ENCODE data around the gene SMTNL1.
A peak's percentile ranks its signal among the peaks of the same experiment; 100 is the strongest.

SMTNL1 gene, protein sequence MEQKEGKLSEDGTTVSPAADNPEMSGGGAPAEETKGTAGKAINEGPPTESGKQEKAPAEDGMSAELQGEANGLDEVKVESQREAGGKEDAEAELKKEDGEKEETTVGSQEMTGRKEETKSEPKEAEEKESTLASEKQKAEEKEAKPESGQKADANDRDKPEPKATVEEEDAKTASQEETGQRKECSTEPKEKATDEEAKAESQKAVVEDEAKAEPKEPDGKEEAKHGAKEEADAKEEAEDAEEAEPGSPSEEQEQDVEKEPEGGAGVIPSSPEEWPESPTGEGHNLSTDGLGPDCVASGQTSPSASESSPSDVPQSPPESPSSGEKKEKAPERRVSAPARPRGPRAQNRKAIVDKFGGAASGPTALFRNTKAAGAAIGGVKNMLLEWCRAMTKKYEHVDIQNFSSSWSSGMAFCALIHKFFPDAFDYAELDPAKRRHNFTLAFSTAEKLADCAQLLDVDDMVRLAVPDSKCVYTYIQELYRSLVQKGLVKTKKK

DNA sequence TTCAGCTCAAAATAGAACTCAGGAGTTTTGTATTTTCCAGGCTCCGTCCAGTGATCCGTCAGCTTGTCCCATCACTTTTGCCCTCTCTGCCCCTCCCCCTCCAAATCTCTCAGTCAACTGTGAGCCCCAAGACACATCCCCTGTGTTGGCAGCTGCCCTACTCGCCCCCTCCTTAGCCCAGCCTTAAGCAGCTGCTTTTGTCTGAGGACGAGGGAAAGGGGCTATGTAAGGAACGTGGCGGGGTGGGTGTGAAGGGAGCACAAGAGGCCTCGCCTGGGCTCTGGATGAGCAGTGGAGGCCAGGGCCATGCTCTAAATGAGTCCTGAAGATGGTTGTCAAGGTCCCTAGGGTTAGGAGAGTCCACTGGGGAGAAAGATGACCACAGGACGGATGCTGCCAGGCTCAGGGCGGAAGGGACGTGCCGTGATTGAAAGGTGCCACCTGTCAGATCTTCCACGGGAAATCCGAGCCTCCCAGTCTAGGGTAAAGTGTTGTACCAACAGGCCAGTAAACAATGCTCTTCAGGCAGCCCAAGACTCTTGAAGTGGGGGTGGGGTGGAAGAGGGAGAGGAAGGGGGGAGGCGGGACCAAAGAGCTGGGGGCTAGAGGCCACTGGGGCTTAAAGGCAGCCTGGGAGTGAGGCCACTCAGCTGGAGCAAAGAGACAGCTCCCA is at the start of gene SMTNL1:
SMTNL1 (plus strand) TSS at position 649 of the 673 bp plus-strand sequence. CDS start 5,048 bp downstream, outside the sequence.
- no peak for DNase-seq (ENCODE audit: low read depth)

- no peak for DNase-seq (ENCODE audit: low read depth)
These were observed 49.3 kb upstream of the SMTNL1 start for GRCh38 chr11:57487920-57488659.

GRCh38 chr11:57490456-57491248 is 46.7 kb upstream of the SMTNL1 start:
- peak; percentile 36 for DNase-seq (ENCODE audit: low read depth)

DNA sequence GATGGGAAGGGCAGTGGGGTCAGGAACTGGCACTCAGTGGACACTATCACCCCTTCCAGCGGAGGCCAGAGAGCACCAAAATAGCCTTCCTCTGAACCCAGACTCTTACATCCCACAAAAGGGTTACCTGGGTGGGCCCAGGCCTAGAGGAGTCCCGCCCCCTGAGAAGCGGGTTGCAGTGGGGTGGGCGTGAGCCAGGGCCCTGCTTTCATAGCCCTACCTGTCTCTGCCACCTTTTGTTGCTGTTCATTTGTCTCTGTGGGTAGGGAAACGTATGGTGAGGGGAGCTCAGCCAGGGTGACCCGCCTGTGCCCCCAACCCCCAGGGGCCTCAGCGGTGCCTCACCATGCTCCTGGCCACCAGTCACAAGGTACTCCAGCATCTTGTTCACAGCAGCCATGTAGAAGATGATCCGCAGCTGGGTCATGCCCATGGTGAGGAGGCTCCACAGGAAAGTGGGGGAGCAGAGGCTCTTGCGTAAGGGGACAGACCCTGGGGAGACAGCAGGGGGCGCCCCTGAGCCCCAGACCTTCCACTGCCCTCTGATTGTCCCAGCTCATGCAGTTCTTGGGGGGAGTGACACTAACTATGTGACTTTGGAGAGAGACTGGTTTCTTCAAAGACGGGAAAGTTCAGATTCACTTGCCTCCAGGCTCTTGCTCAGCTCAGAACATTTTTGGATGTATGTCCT is 45.9 kb upstream of the SMTNL1 start:
- peak; percentile 26 for DNase-seq (ENCODE audit: low read depth)

DNA sequence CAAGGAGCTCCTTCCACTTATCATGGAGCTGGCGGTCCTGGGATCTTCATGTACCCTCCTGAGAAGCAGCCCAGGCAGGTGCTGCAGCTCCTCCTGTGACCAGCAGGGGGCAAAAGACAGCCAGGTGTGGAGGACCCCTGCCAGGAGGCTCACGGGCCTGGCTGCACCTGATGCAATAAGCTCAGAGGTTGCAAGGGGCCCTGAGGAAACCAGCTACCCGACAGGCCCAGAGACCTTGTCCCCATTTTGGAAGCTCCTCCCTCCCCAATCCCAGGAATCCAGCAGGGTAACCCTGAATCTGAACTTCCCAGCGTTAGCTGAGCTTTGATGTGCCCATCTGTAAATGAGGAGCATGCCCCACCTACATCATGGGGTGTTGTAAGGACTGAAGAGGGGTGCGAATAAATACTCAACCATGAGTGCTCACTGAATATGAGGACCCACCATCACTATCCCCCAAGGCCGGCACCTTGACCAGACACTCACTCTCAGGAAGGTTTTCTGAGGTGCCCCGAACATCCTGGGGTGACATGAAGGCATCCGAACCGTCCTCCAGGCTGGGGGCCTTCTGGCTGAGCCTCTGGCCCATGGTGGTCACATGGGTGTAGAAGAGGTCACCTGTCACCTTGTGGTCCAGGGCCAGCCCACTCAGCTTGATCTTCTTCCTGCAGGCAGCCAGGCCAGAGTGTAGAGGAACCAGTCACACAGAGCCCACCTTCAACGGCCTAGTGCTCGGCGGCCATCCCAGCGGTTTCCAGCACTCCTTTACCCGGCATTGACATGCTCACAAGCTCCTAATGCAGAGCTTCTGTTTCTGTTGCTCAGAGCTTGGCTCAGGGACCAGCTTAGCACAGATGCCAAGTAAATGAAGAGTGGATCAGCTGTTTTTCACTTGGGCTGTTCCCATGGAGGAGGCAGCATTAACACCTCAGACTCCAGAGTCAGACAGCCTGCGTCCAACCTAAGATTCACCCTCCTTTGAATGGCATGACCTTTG is 43.6 kb upstream of the SMTNL1 start:
- peak; percentile 29 for DNase-seq (ENCODE audit: low read depth)

DNA sequence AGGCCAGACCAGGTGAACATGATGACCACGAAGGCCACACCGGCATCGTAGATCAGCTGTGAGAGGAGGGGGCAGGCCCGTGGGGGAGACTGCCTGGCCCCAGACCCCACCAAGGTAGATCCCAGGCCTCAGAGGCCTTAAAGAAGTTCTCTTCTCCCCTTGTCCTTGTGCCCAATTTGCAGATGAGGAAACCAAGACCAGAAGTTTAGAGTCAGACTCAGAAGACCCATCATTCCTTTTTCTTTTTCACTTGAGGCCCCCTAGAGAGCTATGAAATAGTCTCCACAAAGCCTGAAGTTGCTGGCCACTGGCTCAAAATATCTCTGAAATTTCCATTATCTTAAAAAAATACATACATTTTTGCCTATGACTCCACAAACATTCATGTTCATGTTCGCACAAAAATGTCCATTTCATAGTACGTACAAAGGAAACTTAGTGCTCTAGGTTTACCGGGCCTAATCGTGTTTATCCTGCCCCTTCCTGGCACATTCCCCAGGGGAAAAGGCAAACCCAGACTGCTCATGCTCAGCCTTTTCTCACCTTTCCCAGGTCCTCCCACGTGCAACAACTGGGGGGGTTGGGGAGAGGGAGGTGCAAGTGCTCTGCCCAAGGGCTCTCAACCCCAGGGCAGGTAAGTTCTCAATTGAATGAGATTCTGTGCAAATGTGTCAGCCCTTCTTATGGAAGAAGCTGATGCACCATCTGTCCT is 41.1 kb upstream of the SMTNL1 start:
- no peak for DNase-seq (ENCODE audit: low read depth)

DNA sequence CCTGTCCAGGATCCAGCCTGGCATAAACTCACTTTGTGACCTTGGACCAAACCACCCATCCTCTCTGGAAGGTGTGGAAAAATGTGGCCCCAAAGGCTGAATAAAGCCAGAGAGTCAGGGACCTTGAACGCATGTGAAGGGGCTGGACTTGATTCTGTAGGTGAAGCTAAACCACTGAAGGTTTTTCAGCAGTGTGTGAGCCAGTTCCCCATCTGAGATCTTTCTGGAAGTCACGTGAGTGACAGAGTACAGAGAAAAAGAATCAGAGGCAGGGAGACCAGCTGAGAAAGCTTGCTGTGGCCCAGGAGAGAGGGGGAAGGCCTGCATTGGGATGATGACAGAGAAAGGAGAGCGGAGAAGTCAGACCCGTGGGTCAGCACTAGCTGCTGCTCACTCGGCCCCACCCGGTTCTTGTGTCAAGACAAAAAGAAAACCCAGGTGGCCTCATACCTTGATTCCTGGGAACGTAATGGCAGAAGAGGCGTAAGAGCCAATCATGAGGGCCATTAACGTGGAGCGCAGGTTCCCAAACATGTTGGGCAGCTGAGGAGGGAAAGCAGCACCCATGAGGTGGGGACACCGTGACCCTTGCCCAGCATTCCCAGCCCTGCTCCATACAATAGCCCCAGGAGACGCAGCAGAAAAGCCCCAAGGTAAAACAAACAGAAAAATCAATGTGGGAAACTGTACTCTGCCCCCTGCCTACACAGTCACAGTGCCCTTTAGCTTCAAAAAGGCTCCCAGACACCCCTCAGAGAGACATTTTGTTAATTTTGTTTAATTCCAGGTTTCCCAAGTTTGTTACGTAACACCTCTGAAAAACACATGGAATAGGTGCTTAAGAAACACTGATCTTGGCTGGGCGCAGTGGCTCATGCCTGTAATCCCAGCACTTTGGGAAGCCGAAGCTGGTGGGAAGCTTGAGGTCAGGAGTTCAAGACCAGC is 39.8 kb upstream of the SMTNL1 start:
- DNase-seq (ENCODE audit: low read depth) = no peak

- no peak for DNase-seq (ENCODE audit: low read depth)
These were observed 38.9 kb upstream of the SMTNL1 start for GRCh38 chr11:57498540-57498939.

DNA sequence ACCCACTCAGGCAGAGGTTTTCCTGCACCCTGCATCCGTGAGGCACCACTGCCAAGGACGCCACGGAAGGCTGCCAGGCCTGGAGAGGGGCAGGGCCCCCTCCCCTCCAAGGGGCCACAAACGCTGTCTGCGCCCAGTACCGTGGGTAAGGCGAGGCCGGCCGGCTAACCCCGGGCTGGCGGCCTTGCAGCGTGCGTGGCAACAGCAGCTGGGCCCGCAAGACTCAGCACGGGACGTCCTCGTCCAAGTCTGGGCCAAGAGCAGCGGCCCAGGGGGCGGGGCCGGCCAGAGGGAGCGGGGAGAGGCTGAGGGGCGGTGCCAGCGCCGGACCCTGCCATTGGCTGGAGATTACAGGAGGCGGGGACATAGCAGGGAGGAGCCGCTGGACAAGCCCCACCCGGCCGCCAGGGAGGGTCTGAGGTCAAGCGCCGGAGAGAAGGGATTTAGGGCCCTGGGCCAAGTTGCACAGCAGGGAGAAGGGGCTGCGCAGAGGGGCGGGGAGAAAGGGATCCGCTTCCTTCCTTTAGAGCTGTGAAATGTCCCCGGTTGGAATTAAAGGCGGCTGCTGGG is 37.9 kb upstream of the SMTNL1 start:
- peak; percentile 85 for DNase-seq (ENCODE audit: low read depth)

DNA sequence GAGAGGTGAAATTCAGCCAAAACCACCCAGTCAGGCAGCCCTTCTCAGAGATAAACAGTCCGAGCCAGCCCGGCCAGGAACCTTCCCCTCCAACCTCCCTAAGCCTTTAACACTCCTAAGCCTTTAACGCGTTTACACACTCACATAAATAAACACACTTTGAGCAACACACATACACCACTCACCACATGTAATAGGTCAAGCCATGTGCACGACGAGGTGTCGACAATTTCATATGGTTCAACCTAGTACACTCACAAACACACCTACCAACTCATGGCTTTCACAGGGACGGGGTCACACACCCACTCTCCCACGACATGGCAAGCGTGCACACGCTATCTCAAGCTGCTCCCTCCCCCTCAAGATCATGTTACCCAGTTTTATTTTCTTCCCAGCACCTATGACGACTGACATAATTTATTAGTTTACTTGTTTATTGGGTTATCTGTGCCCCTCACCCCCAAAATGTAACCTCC is 37.4 kb upstream of the SMTNL1 start:
- DNase-seq (ENCODE audit: low read depth) = no peak

- DNase-seq (ENCODE audit: low read depth) = no peak
These were observed 36.9 kb upstream of the SMTNL1 start for GRCh38 chr11:57500515-57500914.

DNA sequence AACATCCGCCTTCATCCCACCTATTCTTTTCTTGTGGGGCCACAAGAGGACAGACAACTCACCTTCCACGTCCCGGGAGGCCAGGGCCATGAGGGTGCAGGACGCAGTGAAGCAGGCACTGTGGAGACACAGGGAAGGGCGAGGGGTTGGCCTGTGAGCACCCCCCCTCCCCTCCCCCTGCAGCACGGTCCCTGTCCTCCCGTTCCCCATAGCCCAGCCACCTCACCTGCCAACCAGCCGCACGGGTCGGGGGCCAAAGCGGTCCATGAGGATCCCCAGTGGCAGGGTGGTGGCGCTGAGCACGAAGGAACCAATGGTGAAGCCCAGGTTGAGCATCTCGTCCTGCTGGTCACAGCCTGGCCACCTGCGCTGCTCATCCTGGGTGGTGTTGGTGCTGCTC is 36.5 kb upstream of the SMTNL1 start:
- DNase-seq (ENCODE audit: low read depth) = no peak

DNA sequence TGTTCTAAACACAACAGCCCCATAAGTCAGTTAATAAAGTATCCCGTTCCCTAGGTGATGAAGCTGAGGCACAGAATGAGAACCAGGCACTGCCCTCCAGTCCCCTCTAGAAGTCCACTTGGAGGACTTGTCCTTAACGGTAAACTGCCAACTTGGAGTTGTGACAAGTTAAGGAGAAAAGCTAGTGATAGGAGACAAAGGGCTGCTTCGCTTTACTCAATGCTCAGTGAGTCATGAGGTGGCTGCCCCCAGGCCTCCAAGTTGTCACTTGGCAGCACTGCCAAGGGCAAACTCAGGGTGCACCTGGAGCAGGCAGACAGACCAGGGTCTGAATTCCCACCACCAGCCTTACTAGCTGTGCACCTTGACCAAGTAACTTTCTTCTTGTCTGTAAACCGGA is 35.4 kb upstream of the SMTNL1 start:
- DNase-seq (ENCODE audit: low read depth) = no peak

DNA sequence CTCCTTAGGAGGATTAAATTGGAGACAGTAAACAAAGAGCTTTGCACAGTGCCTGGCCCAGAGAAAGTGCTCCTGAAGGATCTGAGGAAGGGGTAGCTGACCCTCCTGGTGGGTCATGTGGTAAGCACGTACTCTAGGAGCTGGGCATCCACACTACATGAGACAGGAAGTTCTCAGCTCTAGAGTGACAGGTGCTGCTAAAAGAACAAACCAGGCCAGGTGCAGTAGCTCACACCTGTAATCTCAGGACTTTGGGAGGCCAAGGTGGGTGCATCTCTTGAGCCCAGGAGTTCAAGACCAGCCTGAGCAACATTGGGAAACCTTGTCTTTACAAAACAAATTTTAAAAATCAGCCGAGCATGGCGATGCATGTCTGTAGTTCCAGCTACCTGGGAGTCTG is 35.0 kb upstream of the SMTNL1 start:
- DNase-seq (ENCODE audit: low read depth) = no peak

- no peak for DNase-seq (ENCODE audit: low read depth)
These were observed 34.5 kb upstream of the SMTNL1 start for GRCh38 chr11:57502870-57503269.

- no peak for DNase-seq (ENCODE audit: low read depth)
These were observed 32.9 kb upstream of the SMTNL1 start for GRCh38 chr11:57504511-57504910.

DNA sequence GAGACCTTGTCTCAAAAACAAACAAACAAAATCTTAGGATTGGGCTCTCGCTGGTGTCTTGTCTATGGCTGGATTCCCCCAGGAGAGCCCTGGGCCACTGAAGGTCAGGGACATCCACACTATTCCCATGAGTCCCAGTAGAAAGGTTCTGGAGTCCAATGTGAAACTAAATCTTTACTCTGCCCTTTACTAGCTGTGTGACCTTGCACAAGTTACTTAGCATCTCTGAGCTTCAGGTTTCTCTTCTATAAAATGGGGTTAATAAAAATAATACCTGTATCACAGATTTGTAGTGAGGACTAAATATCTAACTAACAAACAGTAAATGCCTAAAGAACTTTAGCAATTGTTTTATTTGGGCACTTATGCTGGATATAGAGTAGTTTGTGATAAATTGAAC is 30.9 kb upstream of the SMTNL1 start:
- DNase-seq (ENCODE audit: low read depth) = no peak
